CD14-positive monocyte (primary cell): Measurements from ENCODE around the gene SNRPE. TPM values are rescaled to one million over a fixed set of nuclear protein-coding genes. Genes with fewer than 3 reads are reported as not detected.

Experiments used
- DNase-seq, 3 donors: peaks; one replicate each; pipeline ENCODE4 v3.0.0-alpha.2; 2011 to 2022
- H2AFZ ChIP-seq: 2 replicates; pipeline ENCODE4 v1.6.0; 2012; ENCODE audit warnings: mild to moderate bottlenecking, low read depth, low read length, inconsistent platforms; ENCODE audit not compliant: insufficient read depth, poor library complexity, severe bottlenecking
- H3K27ac ChIP-seq, 2 donors: 1 replicate in 1 of 2; 2 replicates in 1 of 2; pipeline ENCODE4 v1.5.1; 2012 to 2013; ENCODE audit warnings: low read length in 2 of 2, control low read depth in 1 of 2, inconsistent platforms in 1 of 2, low read depth in 1 of 2, mild to moderate bottlenecking in 1 of 2
- H3K27me3 ChIP-seq, 2 donors: one replicate each; pipeline versions ENCODE4 v1.6.0 to v1.6.1; 2011 to 2013; ENCODE audit warnings: low read length in 2 of 2; ENCODE audit not compliant: control insufficient read depth in 2 of 2, insufficient read depth in 2 of 2
- H3K36me3 ChIP-seq, 2 donors: replicated peaks in 1 of 2; 1 replicate in 1 of 2; 2 replicates in 1 of 2; pipeline versions ENCODE4 v1.5.1 to v1.6.1; 2012 to 2013; ENCODE audit warnings: low read length in 2 of 2, control low read depth in 1 of 2, inconsistent platforms in 1 of 2, mild to moderate bottlenecking in 1 of 2; ENCODE audit not compliant: insufficient read depth in 2 of 2, control insufficient read depth in 1 of 2
- H3K4me1 ChIP-seq, 2 donors: 1 replicate in 1 of 2; 2 replicates in 1 of 2; pipeline versions ENCODE4 v1.5.1 to v1.6.1; 2012 to 2013; ENCODE audit warnings: low read length in 2 of 2, control low read depth in 1 of 2, inconsistent platforms in 1 of 2, mild to moderate bottlenecking in 1 of 2, moderate library complexity in 1 of 2; ENCODE audit not compliant: insufficient read depth in 2 of 2, control insufficient read depth in 1 of 2
- H3K4me2 ChIP-seq: replicated peaks from 2 replicates; pipeline ENCODE3; 2012; ENCODE audit warnings: low read length, moderate library complexity, mild to moderate bottlenecking; ENCODE audit not compliant: poor library complexity, severe bottlenecking; ENCODE audit errors: extremely low read depth
- H3K4me3 ChIP-seq, 3 experiments: fragments of 200-600 bp in 1 of 3; sonication (generic) in 1 of 3; replicated peaks in 1 of 3; 1 replicate in 2 of 3; 2 replicates in 1 of 3; pipeline ENCODE4 v1.5.1; 2011 to 2013; ENCODE audit warnings: low read length in 3 of 3, mild to moderate bottlenecking in 3 of 3, control low read depth in 2 of 3, low read depth in 2 of 3, inconsistent platforms in 1 of 3, moderate library complexity in 1 of 3
- H3K79me2 ChIP-seq: 2 replicates; pipeline ENCODE4 v1.6.0; 2012; ENCODE audit warnings: mild to moderate bottlenecking, control low read depth, inconsistent platforms, low read length, moderate library complexity; ENCODE audit not compliant: insufficient read depth
- H3K9ac ChIP-seq: 2 replicates; pipeline ENCODE4 v1.6.0; 2017; ENCODE audit warnings: low read length, mild to moderate bottlenecking; ENCODE audit not compliant: insufficient read depth, poor library complexity, severe bottlenecking
- H3K9me3 ChIP-seq, 2 donors: replicated peaks in 1 of 2; 1 replicate in 1 of 2; 2 replicates in 1 of 2; pipeline versions ENCODE4 v1.5.1 to v1.6.1; 2012 to 2013; ENCODE audit warnings: low read length in 2 of 2, control low read depth in 1 of 2; ENCODE audit not compliant: control insufficient read depth in 1 of 2, insufficient read depth in 1 of 2
- H4K20me1 ChIP-seq: 2 replicates; pipeline ENCODE4 v1.6.0; 2012; ENCODE audit warnings: mild to moderate bottlenecking, low read length, control low read depth, moderate library complexity; ENCODE audit not compliant: insufficient read depth
- H3K27ac Mint-ChIP-seq, 7 donors: one replicate each; pipeline ENCODE4 v1.8.0; 2020; ENCODE audit warnings: mild to moderate bottlenecking in 7 of 7, mixed read lengths in 7 of 7, moderate library complexity in 6 of 7, inconsistent platforms in 2 of 7
- H3K27me3 Mint-ChIP-seq, 3 donors: one replicate each; pipeline ENCODE4 v1.8.0; 2021 to 2022; ENCODE audit warnings: low read depth in 3 of 3, mild to moderate bottlenecking in 3 of 3, mixed read lengths in 3 of 3, moderate library complexity in 3 of 3, inconsistent platforms in 1 of 3
- H3K36me3 Mint-ChIP-seq, 2 donors: one replicate each; pipeline ENCODE4 v1.8.0; 2020; ENCODE audit warnings: mixed read lengths in 2 of 2, inconsistent platforms in 1 of 2, mild to moderate bottlenecking in 1 of 2
- H3K4me1 Mint-ChIP-seq: one replicate; pipeline ENCODE4 v1.8.0; 2020; ENCODE audit warnings: mild to moderate bottlenecking, mixed read lengths
- H3K4me3 Mint-ChIP-seq, 2 donors: one replicate each; pipeline ENCODE4 v1.8.0; 2020; ENCODE audit warnings: mild to moderate bottlenecking in 2 of 2, mixed read lengths in 2 of 2, moderate library complexity in 1 of 2
- H3K9me3 Mint-ChIP-seq, 7 donors: one replicate each; pipeline ENCODE4 v1.8.0; 2020 to 2022; ENCODE audit warnings: mixed read lengths in 7 of 7, mild to moderate bottlenecking in 6 of 7, moderate library complexity in 6 of 7, inconsistent platforms in 2 of 7
- CTCF ChIP-seq: fragments of 200-600 bp; IDR thresholded peaks from one replicate; pipeline ENCODE4 v1.8.0; 2022; ENCODE audit warnings: antibody characterized with exemption, mild to moderate bottlenecking
- whole genome bisulfite sequencing: methylation state at CpG from one replicate; pipeline ENCODE4 v1.1.5; 2013; ENCODE audit warnings: missing lambda C conversion rate; ENCODE audit not compliant: insufficient coverage; 5-methylcytosine and 5-hydroxymethylcytosine counted together
- intact Hi-C, 2 donors: fragments of 100-400 bp; cut with micrococcal nuclease; formaldehyde crosslinking; loops; one replicate each; pipeline versions ENCODE4 v1.15.0 to v1.15.1; 2023
- polyA plus RNA-seq, 3 donors: library from polyadenylated mRNA; depleted of rRNA in 1 of 3; unstranded in 2 of 3; stranded (reverse) in 1 of 3; fragments of 300-500 nt in 2 of 3; fragments of >200 nt in 1 of 3; fragmentation: Illumina TruSeq in 2 of 3; gene quantifications; 1 replicate in 2 of 3; 2 replicates in 1 of 3; pipeline ENCODE4 v1.2.3, GENCODE V29; 2012 to 2021

The SNRPE gene
- polyA plus RNA-seq, 3 donors, result 86.4 to 198 (median 162) TPM

- H4K20me1 ChIP-seq, result no peaks in the 10 kb centered on the region
- H3K9me3 ChIP-seq, result no peaks in the 10 kb centered on the region
- 94% methylated on average over 8 of the region's 8 CpGs for WGBS
- H3K27me3 ChIP-seq, result no peaks in the 10 kb centered on the region
- no peaks in the 10 kb centered on the region for H3K4me1 ChIP-seq
- H3K36me3 Mint-ChIP-seq, result peaks cover 40% of the 10 kb centered on the region in 2 donors
- no peak overlapping the region for H3K4me3 ChIP-seq
- H3K79me2 ChIP-seq, result no peaks in the 10 kb centered on the region
- H3K4me1 Mint-ChIP-seq, result no peaks in the 10 kb centered on the region
- H3K4me3 Mint-ChIP-seq, result no peak overlapping the region
- no peaks in the 10 kb centered on the region for H3K9me3 Mint-ChIP-seq
- no peaks in the 10 kb centered on the region for H3K27me3 Mint-ChIP-seq
- TF ChIP-seq CTCF, result no peak
- H3K27ac Mint-ChIP-seq, result no peak overlapping the region
- H3K4me2 ChIP-seq, result no peak overlapping the region
- peaks cover 37 to 66% of the 10 kb centered on the region in 2 donors for H3K36me3 ChIP-seq
- DNase-seq, result no peak
- intact Hi-C loops, result no loop called here
- H2AFZ ChIP-seq, result no peak overlapping the region
- H3K27ac ChIP-seq, result no peak overlapping the region
- H3K9ac ChIP-seq, result no peak overlapping the region
Observed at GRCh38 chr1:203873094-203873493, 11.7 kb downstream of the SNRPE start.

- H3K36me3 Mint-ChIP-seq, result peaks cover 11 to 23% of the 10 kb centered on the region in 2 donors
- Histone ChIP-seq H3K4me1 (no peaks in the 10 kb centered on the region), H2AFZ (no peak overlapping the region), H3K27me3 (no peaks in the 10 kb centered on the region), H3K4me2 (no peak overlapping the region), H3K4me3 (no peak overlapping the region), H4K20me1 (no peaks in the 10 kb centered on the region), H3K79me2 (no peaks in the 10 kb centered on the region), H3K9me3 (no peaks in the 10 kb centered on the region), H3K27ac (no peak overlapping the region), H3K9ac (no peak overlapping the region), H3K36me3 (peaks cover 0 to 27% of the 10 kb centered on the region in 2 donors)
- DNase-seq, result no peak
- H3K4me3 Mint-ChIP-seq, result no peak overlapping the region
- no peaks in the 10 kb centered on the region for H3K27me3 Mint-ChIP-seq
- H3K4me1 Mint-ChIP-seq, result no peaks in the 10 kb centered on the region
- TF ChIP-seq CTCF, result no peak
- no peak overlapping the region for H3K27ac Mint-ChIP-seq
- intact Hi-C loops, result no loop called here
- WGBS, result 82% methylated on average over 1 of the region's 3 CpGs
- H3K9me3 Mint-ChIP-seq, result no peaks in the 10 kb centered on the region
Observed at GRCh38 chr1:203878422-203878821, 17.0 kb downstream of the SNRPE start.
